Fibroblast of pulmonary artery (primary cell): ENCODE results near the gene ALPL.
A peak's percentile ranks its signal among the peaks of the same experiment; 100 is the strongest.

Source experiments
- DNase-seq: peaks from one replicate; pipeline ENCODE4 v3.0.0-alpha.2; 2010; ENCODE audit warnings: low read depth
- H3K4me3 ChIP-seq: replicated peaks from 2 replicates; pipeline ENCODE4 v1.5.1; 2011; ENCODE audit warnings: low read depth, mild to moderate bottlenecking, control low read depth, low read length, moderate library complexity
- TF ChIP-seq, protein P1 (sequence below): IDR thresholded peaks from 2 replicates; pipeline ENCODE4 v1.5.1; 2011; ENCODE audit warnings: mild to moderate bottlenecking, control low read depth, low read length, inconsistent platforms; ENCODE audit errors: missing control alignments

Gene ALPL

DNA sequence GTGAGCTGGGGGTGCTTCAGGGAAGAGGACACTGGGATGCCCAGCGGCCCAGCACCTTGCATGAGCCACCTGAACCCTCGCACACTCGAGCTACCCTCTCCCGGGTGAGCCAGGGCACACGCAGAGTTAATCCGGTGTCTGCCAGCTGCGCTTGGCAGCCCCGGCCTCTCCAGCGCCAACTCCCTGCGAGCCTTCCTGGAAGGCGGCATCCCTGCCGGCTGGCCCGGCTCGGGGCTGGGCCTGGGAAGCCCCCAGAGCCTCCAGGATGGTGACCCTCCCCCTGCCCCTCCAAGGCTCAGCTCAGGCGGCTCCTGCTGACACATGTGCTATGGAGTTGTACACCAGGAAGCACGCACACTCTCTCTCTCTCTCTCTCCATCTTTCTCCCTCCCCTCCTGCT, 111.3 kb downstream of the ALPL start:
- no peak for DNase-seq
- no peak overlapping the region for H3K4me3 ChIP-seq
- TF ChIP-seq, protein P1, sequence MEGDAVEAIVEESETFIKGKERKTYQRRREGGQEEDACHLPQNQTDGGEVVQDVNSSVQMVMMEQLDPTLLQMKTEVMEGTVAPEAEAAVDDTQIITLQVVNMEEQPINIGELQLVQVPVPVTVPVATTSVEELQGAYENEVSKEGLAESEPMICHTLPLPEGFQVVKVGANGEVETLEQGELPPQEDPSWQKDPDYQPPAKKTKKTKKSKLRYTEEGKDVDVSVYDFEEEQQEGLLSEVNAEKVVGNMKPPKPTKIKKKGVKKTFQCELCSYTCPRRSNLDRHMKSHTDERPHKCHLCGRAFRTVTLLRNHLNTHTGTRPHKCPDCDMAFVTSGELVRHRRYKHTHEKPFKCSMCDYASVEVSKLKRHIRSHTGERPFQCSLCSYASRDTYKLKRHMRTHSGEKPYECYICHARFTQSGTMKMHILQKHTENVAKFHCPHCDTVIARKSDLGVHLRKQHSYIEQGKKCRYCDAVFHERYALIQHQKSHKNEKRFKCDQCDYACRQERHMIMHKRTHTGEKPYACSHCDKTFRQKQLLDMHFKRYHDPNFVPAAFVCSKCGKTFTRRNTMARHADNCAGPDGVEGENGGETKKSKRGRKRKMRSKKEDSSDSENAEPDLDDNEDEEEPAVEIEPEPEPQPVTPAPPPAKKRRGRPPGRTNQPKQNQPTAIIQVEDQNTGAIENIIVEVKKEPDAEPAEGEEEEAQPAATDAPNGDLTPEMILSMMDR: no peak

DNA sequence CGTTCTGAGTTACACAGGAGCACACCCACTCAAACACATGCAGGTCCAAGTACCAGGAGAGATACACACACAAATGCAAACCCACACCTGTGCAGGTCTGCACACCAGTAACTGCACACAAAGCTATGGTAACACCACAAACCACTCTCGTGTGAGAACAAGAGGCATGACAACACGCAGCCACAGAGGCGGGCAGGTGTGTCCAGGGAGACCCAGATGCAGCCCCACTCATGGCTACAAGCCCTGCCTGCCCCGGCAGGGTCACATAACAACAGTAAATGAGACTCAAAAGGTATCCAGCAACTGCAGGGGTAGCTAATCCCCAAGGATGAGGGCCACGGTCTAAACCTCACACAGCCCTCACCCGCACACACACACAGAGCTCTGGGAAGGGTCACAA, 111.8 kb downstream of the ALPL start:
- DNase-seq: no peak
- no peak overlapping the region for H3K4me3 ChIP-seq
- TF ChIP-seq, protein P1: no peak

DNA sequence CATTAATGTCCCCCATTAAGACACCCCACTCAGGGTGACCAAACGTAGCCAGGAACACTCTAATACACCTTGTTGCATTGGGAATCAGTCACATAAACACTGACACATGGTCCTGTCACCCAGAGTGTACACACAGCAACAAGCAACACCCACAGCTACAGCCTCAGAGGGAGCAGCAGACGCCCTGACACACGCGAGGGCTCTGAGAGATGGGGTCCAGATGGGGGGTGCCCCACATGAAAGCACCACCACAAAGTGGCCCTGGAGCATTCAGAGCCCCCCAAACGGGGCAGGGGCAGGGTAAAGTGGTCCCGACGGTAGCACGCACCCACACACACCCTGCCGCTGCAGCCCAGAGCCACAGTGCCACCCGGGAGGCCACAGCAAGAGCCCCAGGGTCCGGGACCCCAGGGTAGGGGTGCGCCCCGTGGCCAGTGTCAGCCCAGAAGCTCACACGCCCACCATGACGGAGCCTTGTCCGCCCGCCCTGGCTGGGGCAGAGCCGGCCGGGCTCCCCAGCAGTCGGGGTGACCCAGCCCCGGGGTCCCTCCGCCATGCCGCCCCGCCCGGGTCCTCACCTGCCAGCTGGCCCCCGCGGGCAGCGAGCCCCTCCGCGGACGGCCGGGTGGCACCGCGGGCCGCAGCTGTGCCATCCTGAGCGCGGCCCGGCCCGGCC, 112.7 kb downstream of the ALPL start:
- no peak overlapping the region for H3K4me3 ChIP-seq
- no peak for DNase-seq

DNA sequence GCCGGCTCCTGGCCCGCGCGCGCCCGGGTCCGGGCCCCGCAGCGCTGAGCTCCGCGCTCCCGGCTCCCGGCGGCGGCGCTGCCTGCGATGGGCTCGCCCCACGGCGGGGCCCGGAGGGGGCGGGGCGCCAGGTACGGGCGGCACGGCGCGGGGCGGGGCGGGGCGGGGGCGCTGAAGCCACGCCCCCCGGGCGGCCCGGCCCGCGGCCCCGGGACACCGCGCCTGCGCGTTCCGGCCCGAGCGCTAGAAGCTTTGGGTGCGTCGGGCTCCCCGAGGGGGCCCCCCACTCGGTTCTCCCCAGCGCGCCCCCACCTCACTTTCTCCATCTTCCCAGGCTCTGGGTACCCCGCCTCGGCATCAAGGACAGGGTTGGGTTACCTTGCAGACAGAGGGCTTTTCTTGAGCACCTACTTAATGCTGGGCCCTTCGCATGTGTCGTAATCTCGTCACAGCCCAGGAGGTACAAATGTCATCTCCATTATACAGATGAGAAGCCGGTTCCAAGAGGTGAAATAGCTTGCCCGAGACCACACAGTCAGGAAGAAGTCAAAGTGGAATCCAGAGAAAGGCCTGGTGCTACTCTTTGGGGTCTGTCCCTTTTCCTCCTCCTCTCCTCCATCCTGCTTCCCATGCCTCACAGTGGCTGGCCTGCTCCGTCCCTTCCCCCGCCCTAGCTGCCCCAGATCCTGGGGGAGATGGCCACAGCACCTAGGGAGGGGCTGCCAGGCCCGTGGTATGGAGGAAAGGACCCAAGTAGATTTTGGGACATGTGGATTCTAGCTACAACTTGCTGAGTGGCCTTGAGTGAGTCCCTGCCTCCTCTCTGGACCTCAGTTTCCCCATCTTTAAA, 113.5 kb downstream of the ALPL start:
- DNase-seq: no peak
- TF ChIP-seq, protein P1: no peak
- H3K4me3 ChIP-seq: peak overlapping the region; percentile 29

More for the DNA sequence above, 112.7 kb downstream of the ALPL start:
- TF ChIP-seq, protein P1: no peak

DNA sequence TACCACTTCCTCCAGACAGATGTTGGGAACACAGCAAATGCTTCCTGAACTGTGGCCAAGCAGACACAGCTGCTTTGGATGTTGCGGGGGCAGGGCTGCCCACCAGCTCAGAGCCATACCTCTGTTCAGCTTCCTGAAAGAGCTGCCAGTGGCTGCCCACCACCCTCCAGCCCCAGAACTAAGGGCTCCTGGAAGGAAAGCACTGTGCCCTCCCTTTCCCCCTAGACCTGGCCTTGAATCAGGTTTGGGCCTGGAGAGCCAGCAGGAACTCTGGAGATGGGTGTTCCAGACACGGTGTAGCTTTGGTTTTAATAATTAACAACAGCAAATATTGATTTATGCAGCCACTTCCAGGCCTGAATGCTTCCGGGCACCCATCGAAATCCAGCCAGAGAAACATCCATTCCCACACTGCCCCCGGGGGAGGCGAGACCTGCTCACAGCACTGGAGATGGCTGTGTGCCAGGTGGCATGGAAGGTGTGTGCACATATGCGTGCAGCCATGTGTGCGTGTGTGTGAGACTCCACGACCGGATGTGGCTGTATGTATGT, 114.3 kb downstream of the ALPL start:
- DNase-seq: no peak
- TF ChIP-seq, protein P1: no peak
- H3K4me3 ChIP-seq: no peak overlapping the region

DNA sequence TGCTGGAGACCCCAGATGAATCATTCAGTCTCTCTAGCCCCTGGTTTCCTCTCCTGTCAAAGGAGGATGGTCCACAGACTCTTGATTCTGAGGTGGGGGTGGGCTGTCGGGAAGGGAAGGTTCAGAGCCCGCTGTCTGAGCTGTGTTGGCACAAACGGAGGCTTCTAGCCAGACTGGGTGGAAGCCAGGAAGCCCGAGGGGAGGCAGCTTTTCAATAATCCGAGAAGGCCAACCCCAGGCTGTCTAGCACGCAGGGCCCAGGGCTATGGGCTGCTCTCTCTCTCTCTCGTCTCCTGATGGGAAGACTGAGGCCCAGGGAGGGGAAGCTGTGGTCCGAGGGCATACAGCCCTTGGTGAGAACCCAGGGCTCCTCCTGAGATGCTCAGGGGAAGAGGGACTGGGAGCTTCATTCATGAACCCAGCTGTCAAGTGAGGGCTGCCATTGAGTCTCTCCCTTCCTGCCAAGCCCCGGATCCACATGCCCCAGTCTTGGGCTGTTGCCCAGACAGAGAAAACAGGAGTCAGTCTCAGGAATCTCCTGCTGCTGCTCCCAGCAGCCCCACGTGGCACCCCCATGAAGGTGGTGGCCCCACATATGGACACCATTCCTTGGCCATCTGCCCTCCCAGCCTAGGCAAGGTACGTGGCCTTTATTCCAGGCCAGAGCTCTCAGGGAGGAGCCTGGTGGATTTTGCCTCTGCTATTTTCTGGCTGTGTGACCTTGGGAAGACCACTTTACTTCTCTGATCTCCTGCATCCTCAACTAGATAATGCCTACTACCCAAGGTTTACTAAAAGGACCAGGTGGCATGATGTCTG, 115.6 kb downstream of the ALPL start:
- H3K4me3 ChIP-seq: no peak overlapping the region
- DNase-seq: no peak
- TF ChIP-seq, protein P1: no peak
